OCI-LY1 (cell line): ENCODE measurements around the gene RBM47.

Experiments
- CTCF ChIP-seq: fragments of 200-600 bp; sonication (generic), shearing (Covaris generic); IDR thresholded peaks from 2 replicates; pipeline ENCODE4 v1.5.1; 2017; ENCODE audit warnings: mild to moderate bottlenecking, antibody characterized with exemption, low read length, moderate library complexity, mixed read lengths
- EZH2 ChIP-seq: fragments of 200-600 bp; sonication (generic), shearing (Covaris generic); IDR thresholded peaks from 2 replicates; pipeline ENCODE4 v1.8.0; 2017; ENCODE audit warnings: borderline replicate concordance, mixed run types, mild to moderate bottlenecking, antibody characterized with exemption, low read length, moderate library complexity, mixed read lengths

- no peak for TF ChIP-seq CTCF
- no peak for TF ChIP-seq EZH2
Observed at GRCh38 chr4:40480291-40480690, 149.4 kb downstream of the RBM47 start.
